HG02610 (cell line): ENCODE results near the gene LAGE3.

Experiments used
- ATAC-seq: cut with Tn5 transposase; IDR thresholded peaks from one replicate; pipeline ENCODE4 v1.9.1; 2021; ENCODE audit warnings: mild to moderate bottlenecking, moderate library complexity; ENCODE audit not compliant: unreplicated experiment

The LAGE3 gene

DNA sequence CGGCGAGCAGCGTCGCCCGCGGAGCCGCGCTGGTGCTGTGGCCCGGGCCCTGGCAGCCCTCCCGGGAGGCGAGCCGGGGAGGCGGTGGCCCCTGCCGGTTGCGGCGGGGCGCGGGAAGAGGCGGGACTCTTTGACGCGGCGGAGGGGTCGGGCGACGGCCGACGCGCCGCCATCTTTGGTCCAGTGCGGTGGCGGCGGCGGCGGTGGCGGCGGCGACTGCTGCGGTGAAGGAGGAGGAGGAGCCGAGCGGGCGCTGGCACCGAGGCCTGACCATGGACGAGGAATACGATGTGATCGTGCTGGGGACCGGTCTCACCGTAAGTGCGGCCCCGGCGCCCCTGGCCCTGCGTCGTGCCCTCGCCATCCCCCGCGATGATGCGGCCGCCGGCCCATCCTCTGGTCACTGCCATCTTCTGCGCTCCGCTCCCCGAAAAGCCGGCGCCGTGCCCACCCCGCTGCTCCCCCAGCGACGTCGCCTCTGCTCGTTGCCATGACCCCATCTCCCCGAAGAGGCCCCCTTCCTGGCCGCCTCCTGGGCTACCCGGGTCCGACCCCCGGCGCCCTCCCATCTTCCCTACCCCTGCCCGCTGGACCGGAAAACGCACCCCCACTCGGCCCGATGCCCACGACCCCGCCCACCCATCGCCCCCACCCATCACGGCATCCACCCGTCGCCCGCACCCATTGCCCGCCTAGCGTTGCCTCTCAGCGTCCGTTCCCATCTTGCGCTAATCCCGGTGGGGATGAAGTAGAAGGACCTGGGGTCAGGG lies 41.9 kb downstream of the LAGE3 start, which contains the start of gene GDI1:
TSS of gene GDI1 (plus strand) at position 172 of the 770 bp plus-strand sequence. CDS start at position 273, 101 bp downstream.
- no peak for ATAC-seq

DNA sequence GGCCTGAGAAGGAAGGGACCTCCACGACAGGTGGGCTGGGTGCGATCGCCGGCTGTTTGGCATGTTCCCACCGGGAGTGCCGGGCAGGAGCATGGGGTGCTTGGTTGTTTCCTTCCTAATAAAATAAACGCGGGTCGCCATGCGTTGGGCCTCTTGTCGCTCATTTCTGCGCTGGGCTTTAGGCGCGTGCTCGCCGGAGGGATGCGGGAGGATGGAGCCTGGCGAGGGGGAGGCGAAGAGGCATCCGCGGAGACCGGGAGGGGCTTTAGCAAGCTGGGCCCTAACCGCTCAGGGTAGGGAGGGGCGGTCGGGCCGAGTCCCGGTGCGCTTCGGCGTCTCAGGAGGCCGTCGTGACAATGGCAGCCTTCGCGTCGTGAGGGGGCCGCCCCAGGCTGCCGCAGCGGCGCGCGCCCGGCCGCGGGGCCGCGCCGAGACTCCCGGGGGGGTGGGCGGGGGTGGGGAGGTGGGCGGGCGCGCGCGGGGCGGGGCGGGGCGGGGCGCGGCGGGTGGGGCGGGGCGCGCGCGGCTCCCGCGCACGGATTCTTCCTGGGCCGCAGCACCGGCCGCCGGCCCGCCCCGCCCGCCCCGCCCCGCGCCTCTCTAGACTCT lies 42.6 kb downstream of the LAGE3 start:
- no peak for ATAC-seq

DNA sequence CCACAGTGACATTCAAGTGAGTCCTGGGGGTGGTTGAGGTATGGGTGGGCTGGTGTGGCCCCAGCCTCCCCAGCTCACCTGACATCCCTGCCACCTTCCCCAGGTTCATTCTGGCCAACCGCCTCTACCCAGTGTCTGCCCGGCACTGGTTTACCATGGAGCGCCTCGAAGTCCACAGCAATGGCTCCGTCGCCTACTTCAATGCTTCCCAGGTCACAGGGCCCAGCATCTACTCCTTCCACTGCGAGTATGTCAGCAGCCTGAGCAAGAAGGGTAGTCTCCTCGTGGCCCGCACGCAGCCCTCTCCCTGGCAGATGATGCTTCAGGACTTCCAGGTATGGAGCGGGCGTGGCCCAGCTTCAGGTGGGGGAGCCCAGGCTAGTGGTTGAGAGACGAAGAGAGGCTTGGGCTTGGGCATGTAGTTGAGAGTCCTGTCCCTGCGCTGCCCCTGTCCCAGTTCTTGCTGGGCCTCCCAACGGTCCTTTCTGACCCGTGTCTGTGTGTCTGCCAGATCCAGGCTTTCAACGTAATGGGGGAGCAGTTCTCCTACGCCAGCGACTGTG lies 43.8 kb downstream of the LAGE3 start:
- no peak for ATAC-seq

DNA sequence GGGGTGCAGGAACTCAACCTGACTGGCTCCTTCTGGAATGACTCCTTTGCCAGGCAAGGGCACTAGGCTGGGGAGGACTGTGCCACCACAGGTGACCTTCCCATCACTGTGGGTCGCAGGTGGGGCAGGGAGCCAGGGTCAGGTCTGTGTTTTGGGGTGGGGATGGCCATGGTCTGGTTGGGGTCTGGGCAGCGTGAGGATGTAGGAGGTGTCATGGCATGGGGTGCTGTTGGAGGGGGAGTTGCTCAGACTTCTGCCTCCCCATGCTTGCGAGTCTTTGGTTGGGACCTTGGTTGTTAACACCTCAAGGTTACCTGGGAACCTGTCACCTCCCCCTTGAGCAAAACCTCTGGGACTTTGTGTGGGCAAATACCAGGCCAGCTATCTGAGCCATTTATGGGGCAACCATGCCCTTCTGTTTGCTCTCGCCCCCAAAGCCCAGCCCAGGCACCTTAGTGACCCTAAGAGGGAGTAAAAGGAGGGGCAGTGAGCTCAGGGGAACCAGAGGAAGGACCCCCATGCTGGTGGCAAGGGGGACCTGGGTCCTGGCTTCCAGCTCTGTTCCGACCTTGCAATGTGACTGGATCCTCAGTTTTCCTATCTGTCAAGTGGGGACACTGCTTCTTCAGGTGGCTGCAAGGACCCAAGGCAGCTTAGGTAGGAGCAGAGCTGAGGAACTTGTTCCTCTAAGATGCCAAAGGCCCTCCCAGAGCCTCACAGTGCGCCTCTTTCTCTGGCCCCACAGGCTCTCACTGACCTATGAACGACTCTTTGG lies 44.5 kb downstream of the LAGE3 start:
- ATAC-seq = no peak

DNA sequence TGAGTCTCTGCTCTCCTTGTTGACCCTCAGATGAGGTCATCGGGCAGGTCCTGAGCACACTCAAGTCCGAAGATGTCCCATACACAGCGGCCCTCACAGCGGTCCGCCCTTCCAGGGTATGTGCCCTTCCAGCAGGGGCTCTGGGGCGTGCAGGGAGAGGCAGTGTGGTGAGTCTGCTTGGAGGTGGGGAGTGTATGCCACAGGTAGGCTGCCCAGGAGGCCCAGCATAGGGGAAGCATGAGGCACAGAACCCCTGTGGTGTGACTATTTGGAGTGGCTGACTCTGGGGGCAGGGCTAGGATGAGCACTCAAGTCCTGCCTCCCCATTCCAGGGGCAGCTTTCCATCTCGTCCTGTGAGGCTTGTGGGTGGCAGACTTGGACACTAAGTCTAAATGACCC lies 45.5 kb downstream of the LAGE3 start:
- ATAC-seq = no peak

DNA sequence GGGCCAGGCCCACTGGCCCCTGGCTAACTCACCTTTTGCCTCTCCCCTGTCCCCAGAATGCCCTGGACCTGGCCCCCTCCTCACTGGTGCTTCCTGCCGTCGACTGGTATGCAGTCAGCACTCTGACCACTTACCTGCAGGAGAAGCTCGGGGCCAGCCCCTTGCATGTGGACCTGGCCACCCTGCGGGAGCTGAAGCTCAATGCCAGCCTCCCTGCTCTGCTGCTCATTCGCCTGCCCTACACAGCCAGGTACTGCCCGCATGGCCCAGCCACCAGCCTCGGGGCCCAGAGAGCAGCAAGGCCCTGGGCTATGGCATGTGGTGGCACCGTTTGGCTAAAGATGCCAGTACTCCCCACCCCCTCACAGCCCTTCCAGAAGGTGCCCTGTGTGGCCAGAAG lies 46.9 kb downstream of the LAGE3 start:
- ATAC-seq = no peak

DNA sequence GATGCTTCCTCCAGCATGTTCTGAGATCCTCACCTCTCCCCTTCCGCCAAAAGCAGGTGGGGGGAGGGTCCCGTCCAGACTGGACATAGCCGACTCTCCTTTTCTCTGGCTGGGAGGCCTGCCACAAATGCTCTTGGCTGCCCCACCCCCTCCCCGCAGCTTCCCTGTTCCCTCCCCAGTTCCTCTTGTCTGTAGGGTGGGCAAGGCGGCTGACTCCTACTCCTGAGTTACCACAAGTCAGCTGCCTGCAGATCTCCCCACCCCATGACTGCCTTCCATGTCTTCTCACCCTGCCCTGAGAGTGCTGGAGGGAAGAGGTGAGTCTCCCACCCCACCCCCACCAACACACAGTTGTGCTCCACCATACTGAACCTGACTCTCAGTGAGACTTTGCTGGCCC lies 47.7 kb downstream of the LAGE3 start:
- ATAC-seq = no peak

DNA sequence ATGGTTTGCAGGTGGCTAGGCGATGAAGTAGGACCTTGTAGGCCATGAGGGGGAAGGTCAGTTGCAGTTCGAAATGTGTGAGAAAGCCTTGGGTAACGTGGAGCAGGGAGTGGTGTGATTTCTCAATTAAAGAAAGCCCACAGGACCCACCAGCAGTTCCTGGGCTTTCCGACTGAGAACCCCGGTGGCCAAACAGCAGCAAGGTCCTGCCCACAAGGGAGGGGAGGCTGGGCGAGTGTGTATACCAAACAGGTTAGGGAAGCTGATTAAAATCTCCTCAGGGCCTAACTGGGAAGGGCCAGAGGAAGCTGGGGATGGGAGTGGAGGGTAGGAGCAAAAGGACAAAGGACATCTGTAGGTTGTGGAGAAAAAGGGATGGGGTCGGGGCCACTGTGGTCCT lies 48.2 kb downstream of the LAGE3 start:
- no peak for ATAC-seq

DNA sequence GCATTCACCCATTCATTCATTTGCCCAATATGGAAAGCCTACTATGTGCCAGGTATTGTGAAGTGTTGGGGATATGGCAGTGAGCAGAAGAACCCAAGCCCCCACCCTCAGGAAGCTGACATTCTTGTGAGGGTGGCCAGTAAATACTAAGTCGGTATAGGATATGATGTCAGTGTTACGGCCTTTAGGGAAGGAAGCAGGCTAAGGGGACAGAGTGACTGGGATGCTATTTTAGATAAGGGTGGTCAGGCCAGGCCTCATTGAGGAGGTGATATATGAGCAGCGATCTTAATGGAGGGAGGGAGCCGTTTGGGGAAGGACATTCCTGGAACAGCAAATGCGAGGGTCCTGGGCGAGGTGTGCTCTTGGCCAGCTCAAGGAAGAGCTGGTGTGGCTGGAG lies 48.6 kb downstream of the LAGE3 start:
- ATAC-seq = no peak

DNA sequence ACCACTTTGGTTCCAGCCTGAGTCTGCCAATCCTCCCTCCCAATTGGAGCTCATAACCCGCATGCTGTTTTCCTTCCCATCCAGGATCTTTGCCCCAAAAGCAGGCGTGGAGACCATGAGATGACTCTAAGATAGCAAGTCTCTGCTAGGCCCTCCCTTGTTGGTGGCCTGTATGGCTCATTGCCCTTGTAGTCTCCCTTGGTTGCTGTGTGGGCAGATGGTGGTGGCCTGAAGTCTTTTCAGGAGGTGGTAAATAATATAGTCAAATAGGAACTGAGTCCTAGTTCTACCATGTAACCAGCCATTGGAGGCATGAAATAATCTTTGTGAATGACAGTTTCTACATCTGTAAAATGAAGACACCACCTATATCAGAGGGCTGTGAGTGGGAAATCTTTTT lies 49.4 kb downstream of the LAGE3 start:
- ATAC-seq = no peak

DNA sequence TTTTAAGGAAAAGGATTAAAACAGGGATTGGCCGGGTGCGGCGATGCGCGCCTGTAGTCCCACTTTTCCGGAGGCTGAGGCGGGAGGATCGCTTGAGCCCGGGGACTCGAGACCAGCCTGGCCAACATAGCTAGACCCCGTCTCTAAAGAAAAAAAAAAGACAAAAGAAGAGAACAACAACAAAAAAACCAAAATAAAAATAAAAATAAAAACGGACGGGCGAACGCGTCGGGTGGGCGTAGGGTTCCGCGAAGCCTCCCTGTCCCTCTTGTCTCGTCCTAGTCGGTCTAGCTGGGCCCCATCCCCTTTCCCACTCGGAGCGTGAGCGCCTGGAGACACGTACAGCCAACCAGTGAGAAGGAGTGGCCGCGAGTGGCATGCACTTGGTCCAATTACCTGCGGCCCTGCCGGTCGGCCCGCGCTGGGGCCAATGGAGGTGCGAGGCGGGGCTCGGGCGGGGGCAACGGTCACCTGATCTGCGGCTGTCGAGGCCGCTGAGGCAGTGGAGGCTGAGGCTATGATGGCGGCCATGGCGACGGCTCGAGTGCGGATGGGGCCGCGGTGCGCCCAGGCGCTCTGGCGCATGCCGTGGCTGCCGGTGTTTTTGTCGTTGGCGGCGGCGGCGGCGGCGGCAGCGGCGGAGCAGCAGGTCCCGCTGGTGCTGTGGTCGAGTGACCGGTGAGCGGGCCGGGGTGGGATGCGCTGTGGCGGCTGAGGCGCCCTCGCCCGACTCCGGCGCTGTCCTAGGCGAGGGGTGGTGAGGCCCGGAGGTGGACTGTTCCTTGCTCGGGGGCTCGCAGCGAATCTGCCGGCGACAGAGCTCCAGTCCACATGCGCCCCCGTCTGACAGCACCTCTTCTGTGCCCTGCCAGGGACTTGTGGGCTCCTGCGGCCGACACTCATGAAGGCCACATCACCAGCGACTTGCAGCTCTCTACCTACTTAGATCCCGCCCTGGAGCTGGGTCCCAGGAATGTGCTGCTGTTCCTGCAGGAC lies 50.6 kb downstream of the LAGE3 start, which contains the start of gene ATP6AP1:
TSS of gene ATP6AP1 (plus strand) at position 502 of the 996 bp plus-strand sequence. CDS start at position 518, 16 bp downstream.
- ATAC-seq = peak; percentile 97
